Measurements from ENCODE around the gene PRKRIP1. TPM values are rescaled to one million over a fixed set of nuclear protein-coding genes. Genes with fewer than 3 reads are reported as not detected.

Gene PRKRIP1
- total RNA-seq, 4 donors from 2014 or later, result 24.8 to 97.3 (median 33.6) TPM

- Histone ChIP-seq H3K4me3 (no peak overlapping the region), H3K27ac (no peak overlapping the region), H3K27me3 (no peaks in the 10 kb centered on the region), H3K9me3 (no peaks in the 10 kb centered on the region), H3K4me1 (no peaks in the 10 kb centered on the region), H3K36me3 (peaks cover 0 to 51% (median 9%) of the 10 kb centered on the region in 4 donors)
- no peak for TF ChIP-seq EP300 (IDR thresholded peaks at IDR 0.05; ENCODE audit: low read depth)
- no peak for TF ChIP-seq POLR2A (IDR thresholded peaks at IDR 0.05)
- DNase-seq, result no peak
- intact Hi-C loops (cut with DNase I; ENCODE audit: low total_unique reads), result no loop called here
- in situ Hi-C loops (cut with MboI; ENCODE audit: low pct_ligation_motif_present in 1 of 4, low pct_unique_long_range_greater_than_20kb in 1 of 4, low sequenced_read_pairs in 3 of 4), result no loop called here
- 73% methylated on average over 6 of the region's 6 CpGs; no CpG with 5 or more reads in 1 of the 2 donors for WGBS, 2 donors (ENCODE audit: low coverage in 1 of 2)
These were observed 14.0 kb downstream of the PRKRIP1 start for GRCh38 chr7:102410123-102410522.

GRCh38 chr7:102410918-102411317 is 14.8 kb downstream of the PRKRIP1 start:
- H3K4me3 ChIP-seq, result no peak overlapping the region
- WGBS, 2 donors (ENCODE audit: low coverage in 1 of 2), result 97 to 100% methylated on average over 4 to 5 of the region's 5 CpGs
- no peaks in the 10 kb centered on the region for H3K9me3 ChIP-seq
- intact Hi-C loops (cut with DNase I; ENCODE audit: low total_unique reads) (no loop called here), in situ Hi-C loops (cut with MboI; ENCODE audit: low pct_ligation_motif_present in 1 of 4, low pct_unique_long_range_greater_than_20kb in 1 of 4, low sequenced_read_pairs in 3 of 4) (no loop called here)
- H3K36me3 ChIP-seq, result peaks cover 0 to 43% (median 5%) of the 10 kb centered on the region in 4 donors
- H3K27ac ChIP-seq, result no peak overlapping the region
- no peaks in the 10 kb centered on the region for H3K27me3 ChIP-seq
- TF ChIP-seq POLR2A (IDR thresholded peaks at IDR 0.05), result no peak
- TF ChIP-seq POLR2AphosphoS5 (IDR thresholded peaks at IDR 0.05), result no peak
- TF ChIP-seq CTCF (IDR thresholded peaks at IDR 0.05), result no peak
- no peak for TF ChIP-seq EP300 (IDR thresholded peaks at IDR 0.05; ENCODE audit: low read depth)
- H3K4me1 ChIP-seq, result no peaks in the 10 kb centered on the region
- DNase-seq, result no peak

GRCh38 chr7:102412548-102412947 is 16.4 kb downstream of the PRKRIP1 start:
- Histone ChIP-seq H3K27me3 (no peaks in the 10 kb centered on the region), H3K36me3 (peaks cover 0 to 27% (median 5%) of the 10 kb centered on the region in 4 donors), H3K27ac (no peak overlapping the region), H3K4me1 (no peaks in the 10 kb centered on the region), H3K9me3 (no peaks in the 10 kb centered on the region), H3K4me3 (no peak overlapping the region)
- WGBS, 2 donors (ENCODE audit: low coverage in 1 of 2), result 63 to 100% methylated on average over 2 to 6 of the region's 6 CpGs
- DNase-seq, result peak; percentile 37
- intact Hi-C loops (cut with DNase I; ENCODE audit: low total_unique reads), result no loop called here
- in situ Hi-C loops (cut with MboI; ENCODE audit: low pct_ligation_motif_present in 1 of 4, low pct_unique_long_range_greater_than_20kb in 1 of 4, low sequenced_read_pairs in 3 of 4), result no loop called here
- no peak for TF ChIP-seq EP300 (IDR thresholded peaks at IDR 0.05; ENCODE audit: low read depth)
- TF ChIP-seq CTCF (IDR thresholded peaks at IDR 0.05), result peak in 4 of 5 experiments; percentile 34 to 38 (median 38)
- no peak for TF ChIP-seq POLR2AphosphoS5 (IDR thresholded peaks at IDR 0.05)

- no peaks in the 10 kb centered on the region for H3K27me3 ChIP-seq
- 56 to 88% methylated on average over 1 to 5 of the region's 5 CpGs for WGBS, 2 donors (ENCODE audit: low coverage in 1 of 2)
- no peaks in the 10 kb centered on the region for H3K9me3 ChIP-seq
- H3K4me3 ChIP-seq, result no peak overlapping the region
- no peak for TF ChIP-seq EP300 (IDR thresholded peaks at IDR 0.05; ENCODE audit: low read depth)
- TF ChIP-seq CTCF (IDR thresholded peaks at IDR 0.05), result no peak
- no peak for TF ChIP-seq POLR2A (IDR thresholded peaks at IDR 0.05)
- TF ChIP-seq POLR2AphosphoS5 (IDR thresholded peaks at IDR 0.05), result no peak
- no peak for DNase-seq
- in situ Hi-C loops (cut with MboI; ENCODE audit: low pct_ligation_motif_present in 1 of 4, low pct_unique_long_range_greater_than_20kb in 1 of 4, low sequenced_read_pairs in 3 of 4), result no loop called here
- no peak overlapping the region for H3K27ac ChIP-seq
- H3K4me1 ChIP-seq, result no peaks in the 10 kb centered on the region
- peaks cover 0 to 24% (median 4%) of the 10 kb centered on the region in 4 donors for H3K36me3 ChIP-seq
- intact Hi-C loops (cut with DNase I; ENCODE audit: low total_unique reads), result no loop called here
These were observed 16.9 kb downstream of the PRKRIP1 start for GRCh38 chr7:102413091-102413490.

- Histone ChIP-seq H3K36me3 (peaks cover 0 to 20% (median 3%) of the 10 kb centered on the region in 4 donors), H3K9me3 (no peaks in the 10 kb centered on the region), H3K27me3 (no peaks in the 10 kb centered on the region), H3K4me1 (no peaks in the 10 kb centered on the region), H3K27ac (no peak overlapping the region), H3K4me3 (no peak overlapping the region)
- intact Hi-C loops (cut with DNase I; ENCODE audit: low total_unique reads) (no loop called here), in situ Hi-C loops (cut with MboI; ENCODE audit: low pct_ligation_motif_present in 1 of 4, low pct_unique_long_range_greater_than_20kb in 1 of 4, low sequenced_read_pairs in 3 of 4) (no loop called here)
- 93 to 100% methylated on average over 3 to 4 of the region's 4 CpGs for WGBS, 2 donors (ENCODE audit: low coverage in 1 of 2)
- TF ChIP-seq CTCF (IDR thresholded peaks at IDR 0.05), result no peak
- no peak for TF ChIP-seq EP300 (IDR thresholded peaks at IDR 0.05; ENCODE audit: low read depth)
- TF ChIP-seq POLR2A (IDR thresholded peaks at IDR 0.05), result no peak
- TF ChIP-seq POLR2AphosphoS5 (IDR thresholded peaks at IDR 0.05), result no peak
- DNase-seq, result no peak
These were observed 17.4 kb downstream of the PRKRIP1 start for GRCh38 chr7:102413611-102414010.
